Cardiac fibroblast (primary cell): ENCODE data around the gene PTPRT.

Experiments
- DNase-seq, 2 donors: peaks; one replicate each; pipeline versions ENCODE4 v3.0.0 to v3.0.0-alpha.2; 2010; ENCODE audit warnings: low read depth in 2 of 2
- H3K4me3 ChIP-seq, 2 donors: replicated peaks in 1 of 2; 1 replicate in 1 of 2; 2 replicates in 1 of 2; pipeline ENCODE4 v1.5.1; 2011; ENCODE audit warnings: low read depth in 2 of 2, low read length in 2 of 2, mild to moderate bottlenecking in 2 of 2, moderate library complexity in 1 of 2
- TF ChIP-seq, protein P1 (sequence below): IDR thresholded peaks from one replicate; pipeline ENCODE4 v1.5.1; 2011; ENCODE audit warnings: low read depth, mild to moderate bottlenecking, low read length, inconsistent platforms

PTPRT gene

DNA sequence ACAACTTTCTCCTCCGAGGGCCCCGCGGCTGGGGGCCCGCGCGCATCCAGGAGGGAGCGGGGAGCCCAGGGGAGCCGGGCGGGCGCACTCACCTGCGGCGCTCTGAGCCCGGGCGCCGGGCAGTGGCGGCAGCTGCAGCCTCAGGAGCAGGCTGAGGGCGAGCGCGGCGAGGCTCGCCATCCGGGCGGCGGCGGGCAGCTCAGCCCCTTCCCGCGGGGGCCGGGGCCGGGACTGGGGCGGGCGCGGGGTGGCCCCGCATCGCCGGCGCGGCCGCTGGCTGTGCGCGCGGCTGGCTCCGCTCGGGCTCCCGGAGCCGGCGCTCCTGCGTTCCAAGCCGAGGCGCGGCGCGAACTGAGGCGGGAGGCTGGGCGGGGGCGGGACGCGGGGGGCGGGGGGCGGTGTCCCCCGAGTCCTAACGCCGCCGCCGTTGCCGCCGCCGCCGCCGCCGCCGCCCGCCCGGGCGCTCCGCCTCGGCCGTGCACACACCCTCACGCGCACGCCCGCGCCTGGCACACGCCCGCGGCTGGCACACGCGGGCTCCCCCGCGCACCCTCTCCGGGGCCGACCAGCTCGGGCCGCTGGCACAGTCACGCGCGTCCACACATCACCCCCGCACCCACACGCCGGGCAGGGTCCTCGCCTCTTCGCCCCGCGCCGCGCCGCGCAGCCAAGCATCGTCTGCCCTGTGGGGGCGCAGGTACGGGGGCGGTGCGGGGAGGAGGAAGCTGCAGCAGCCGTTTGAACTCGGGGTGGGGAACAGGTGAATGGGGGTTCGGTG, at the start of gene PTPRT:
PTPRT (minus strand) TSS at position 353 of the 778 bp plus-strand sequence; CDS start at position 180, 173 bp downstream.
- DNase-seq: no peak
- TF ChIP-seq, protein P1, sequence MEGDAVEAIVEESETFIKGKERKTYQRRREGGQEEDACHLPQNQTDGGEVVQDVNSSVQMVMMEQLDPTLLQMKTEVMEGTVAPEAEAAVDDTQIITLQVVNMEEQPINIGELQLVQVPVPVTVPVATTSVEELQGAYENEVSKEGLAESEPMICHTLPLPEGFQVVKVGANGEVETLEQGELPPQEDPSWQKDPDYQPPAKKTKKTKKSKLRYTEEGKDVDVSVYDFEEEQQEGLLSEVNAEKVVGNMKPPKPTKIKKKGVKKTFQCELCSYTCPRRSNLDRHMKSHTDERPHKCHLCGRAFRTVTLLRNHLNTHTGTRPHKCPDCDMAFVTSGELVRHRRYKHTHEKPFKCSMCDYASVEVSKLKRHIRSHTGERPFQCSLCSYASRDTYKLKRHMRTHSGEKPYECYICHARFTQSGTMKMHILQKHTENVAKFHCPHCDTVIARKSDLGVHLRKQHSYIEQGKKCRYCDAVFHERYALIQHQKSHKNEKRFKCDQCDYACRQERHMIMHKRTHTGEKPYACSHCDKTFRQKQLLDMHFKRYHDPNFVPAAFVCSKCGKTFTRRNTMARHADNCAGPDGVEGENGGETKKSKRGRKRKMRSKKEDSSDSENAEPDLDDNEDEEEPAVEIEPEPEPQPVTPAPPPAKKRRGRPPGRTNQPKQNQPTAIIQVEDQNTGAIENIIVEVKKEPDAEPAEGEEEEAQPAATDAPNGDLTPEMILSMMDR: no peak
- H3K4me3 ChIP-seq: no peak within 1 kb of the TSS

DNA sequence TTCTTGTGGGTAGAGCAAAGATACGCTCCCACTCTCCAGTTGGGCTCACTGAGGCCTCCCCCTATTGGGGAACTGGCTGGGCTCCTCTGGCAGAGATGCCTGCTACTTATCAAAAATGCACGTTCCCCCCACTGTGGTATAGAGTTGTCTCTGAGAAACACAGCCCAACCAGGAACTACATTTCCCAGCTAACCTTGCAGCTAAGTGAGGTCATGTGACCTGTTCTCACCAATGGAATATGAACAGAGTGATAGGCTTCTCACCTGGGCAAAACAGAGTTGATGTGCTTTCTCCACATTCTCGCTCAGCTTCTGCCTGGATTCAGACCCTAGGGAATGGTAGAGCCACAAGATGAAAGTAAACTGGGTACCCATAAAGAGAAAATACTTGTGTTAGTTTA, 49.1 kb upstream of the PTPRT start:
- no peak for DNase-seq
- no peak overlapping the region for H3K4me3 ChIP-seq
- TF ChIP-seq, protein P1: no peak

GRCh38 chr20:43238266-43238665, 48.6 kb upstream of the PTPRT start:
- no peak overlapping the region for H3K4me3 ChIP-seq
- no peak for DNase-seq
- TF ChIP-seq, protein P1: no peak

DNA sequence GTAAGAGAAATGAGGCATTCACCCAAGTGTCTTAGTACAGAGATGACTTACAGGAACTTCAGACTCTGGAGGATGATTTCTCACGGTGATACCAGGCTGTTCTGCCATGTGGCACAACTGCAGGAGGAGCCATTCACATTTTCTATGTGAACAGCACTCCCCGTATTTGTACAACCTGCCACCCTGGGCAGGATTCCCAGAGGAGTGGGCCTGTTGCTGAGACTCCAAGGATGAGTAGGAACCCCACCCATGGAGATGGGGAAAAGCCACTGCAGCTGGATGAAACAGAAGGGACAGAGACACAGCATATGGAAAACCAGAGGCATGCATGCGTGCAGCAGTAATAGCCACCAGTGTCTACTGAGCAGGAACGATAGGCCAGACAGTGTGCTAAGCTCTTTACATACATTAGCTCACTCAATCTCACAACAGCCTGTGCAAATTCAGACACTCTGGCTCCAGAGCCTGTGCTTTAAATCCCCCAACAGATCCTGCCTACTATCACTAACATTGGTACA, 48.0 kb upstream of the PTPRT start:
- no peak for DNase-seq
- TF ChIP-seq, protein P1: no peak

DNA sequence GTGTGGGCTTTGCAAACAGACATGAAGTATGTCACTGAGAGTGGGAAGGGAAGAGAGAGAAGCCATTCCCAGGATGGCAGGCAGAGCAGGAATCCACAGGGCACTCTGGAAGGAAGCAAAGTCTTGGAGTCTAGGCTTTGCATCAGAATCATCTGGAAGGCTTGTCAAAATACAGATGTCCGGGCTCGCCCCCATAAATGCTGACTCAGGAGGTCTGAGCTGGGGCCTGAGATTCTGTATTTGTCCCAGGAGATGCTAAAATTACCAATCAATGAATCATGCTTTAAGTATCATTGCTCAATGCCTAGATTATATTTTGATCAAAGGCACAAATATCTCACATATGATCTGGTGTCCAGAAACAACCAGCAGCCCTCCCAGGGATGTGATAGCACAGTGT, 46.3 kb upstream of the PTPRT start:
- TF ChIP-seq, protein P1: no peak
- no peak overlapping the region for H3K4me3 ChIP-seq
- no peak for DNase-seq

More for the DNA sequence above, 48.0 kb upstream of the PTPRT start:
- no peak overlapping the region for H3K4me3 ChIP-seq

GRCh38 chr20:43231829-43232228, 42.1 kb upstream of the PTPRT start:
- H3K4me3 ChIP-seq: no peak overlapping the region
- TF ChIP-seq, protein P1: no peak
- DNase-seq: no peak
